HG02642 (cell line): Measurements from ENCODE around the gene CBFA2T2.
"Not testable (repeated sequence)": the region's sequence is repeated elsewhere in the genome, so short reads cannot be mapped to it uniquely, and the experiment has no call there.

Experiments
- ATAC-seq: cut with Tn5 transposase; IDR thresholded peaks from one replicate; pipeline ENCODE4 v1.9.1; 2021; ENCODE audit warnings: mild to moderate bottlenecking; ENCODE audit not compliant: unreplicated experiment, poor library complexity

The CBFA2T2 gene

DNA sequence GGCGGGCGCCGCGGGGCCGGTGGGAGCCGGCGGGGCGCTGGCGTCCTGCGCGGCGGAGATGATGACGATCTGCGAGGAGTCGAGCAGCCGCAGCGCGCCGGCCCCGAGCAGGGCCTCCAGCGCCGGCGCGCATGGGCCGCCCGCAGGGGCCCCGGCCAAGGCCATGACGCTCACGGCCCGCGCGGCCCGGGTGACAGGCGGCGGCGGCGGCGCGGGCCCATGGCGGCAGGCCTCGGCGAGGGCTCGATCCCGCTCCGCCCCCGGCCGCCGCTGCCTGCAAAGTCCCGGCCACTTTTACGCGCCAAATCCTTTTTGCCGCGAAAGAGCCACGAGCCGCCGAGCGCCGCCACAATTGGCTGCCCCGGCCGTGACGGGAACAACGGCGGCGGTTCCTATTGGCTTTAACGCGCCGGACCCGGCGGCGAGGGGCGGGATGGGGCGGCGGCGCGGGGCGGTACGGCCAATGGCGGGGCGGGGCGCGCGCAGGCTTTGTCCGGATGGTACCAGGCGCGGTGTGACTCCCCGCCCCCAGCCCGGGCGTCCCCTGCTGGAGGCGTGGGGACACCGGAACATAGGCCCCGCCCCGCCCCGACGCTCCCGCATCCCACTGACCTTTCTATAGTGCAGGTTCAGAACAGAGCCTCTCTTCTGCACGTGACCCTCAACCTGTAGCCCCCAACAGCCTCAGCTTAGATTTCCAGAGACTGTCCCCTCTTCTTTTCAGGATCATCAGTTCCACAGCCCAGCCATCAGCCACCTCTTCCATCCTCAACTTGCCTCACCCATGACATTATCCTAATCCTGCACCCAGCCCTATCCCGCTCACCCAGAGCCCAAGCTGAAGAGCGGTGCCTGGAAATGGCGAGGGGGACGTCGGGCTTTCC is 196.4 kb downstream of the CBFA2T2 start, which contains the start of gene E2F1:
Gene E2F1 (minus strand): TSS at position 286 of the 884 bp plus-strand sequence. CDS start 121 bp downstream, at position 165.
- ATAC-seq, result peak; percentile 86

DNA sequence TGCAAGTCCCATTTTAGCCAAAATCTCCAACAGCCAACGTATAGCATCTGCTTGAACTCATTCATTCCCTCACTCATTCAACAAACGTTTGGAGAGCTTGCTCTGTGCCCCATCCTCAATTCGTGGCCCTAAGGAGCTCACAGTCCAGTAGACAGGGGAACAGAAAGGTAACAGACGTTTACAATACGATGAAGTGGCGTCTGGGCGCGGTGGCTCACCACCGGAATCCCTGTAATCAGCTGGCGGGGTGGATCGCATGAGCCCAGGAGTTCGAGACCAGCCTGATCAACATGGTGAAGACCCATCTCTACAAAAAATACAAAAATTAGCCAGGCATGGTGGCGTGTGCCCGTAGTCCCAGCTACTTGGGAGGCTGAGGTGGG is 197.1 kb downstream of the CBFA2T2 start:
- ATAC-seq, result no peak

DNA sequence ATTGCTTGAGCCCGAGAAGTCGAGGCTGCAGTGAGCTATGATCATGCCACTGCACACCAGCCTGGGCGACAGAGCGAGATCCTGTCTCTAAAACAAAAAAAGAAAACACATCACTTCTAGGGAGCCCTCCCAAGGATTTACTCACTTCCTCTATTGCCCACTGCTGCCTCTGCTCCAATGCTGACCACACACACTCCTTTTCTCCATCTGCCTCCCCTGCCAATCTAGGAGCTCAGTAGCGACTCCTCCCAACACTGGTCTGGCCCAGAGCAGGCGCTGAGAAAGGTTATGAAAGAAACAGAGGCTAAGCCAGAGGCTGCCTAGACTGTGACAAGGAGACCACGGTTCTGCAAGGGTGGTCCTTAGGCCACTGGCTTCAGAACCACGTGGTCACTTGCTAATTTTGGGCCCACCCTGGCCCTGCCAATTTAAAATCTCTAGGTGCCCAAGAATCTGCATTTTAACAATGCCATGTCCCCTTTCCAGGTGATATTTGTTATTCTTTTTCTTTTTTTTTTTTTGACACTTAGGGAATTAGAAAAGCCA is 197.5 kb downstream of the CBFA2T2 start:
- ATAC-seq, result no peak

DNA sequence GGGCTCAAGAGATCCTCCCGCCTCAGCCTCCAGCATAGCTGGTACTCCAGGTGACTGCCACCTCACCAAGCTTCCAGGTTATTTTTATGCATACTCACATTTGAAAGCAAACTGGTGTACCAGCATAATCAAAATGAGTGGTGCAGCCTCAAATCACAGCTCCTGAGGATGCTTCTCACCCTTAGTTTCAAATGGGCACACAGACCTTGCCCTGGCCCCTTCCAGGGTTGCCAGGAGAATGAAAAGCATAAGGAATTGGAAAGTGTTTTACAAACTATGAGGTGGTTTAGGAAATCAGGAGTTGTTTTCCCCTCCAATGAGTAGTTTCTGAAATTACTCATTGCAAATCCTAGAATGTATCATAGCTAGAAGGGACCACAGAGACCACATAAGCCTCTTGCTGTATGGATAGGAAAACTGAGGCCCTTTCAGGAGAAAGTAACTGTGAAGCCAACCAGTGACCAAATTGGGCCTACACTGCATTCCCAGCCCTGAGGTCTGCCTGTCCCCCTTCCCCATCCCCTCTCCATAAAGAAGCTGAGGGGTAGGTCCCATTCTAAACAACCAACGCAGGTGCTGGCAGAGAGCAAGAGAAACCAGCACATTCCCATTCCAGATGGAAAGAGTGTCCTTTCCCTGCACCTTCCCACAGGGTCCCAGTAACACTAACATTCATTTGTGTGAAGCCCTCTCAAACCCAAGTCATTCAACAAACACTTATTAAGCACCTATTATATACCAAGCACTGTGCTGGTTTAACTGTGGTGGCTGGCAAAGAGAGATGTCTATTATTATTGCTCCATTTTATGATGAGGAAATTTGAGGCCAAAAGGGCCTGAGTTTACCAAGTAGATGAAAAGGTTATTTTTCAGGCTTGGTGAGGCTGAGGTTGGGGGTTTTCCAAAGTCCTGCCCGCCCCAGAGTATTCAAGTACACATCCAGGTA is 198.4 kb downstream of the CBFA2T2 start:
- ATAC-seq, result no peak

DNA sequence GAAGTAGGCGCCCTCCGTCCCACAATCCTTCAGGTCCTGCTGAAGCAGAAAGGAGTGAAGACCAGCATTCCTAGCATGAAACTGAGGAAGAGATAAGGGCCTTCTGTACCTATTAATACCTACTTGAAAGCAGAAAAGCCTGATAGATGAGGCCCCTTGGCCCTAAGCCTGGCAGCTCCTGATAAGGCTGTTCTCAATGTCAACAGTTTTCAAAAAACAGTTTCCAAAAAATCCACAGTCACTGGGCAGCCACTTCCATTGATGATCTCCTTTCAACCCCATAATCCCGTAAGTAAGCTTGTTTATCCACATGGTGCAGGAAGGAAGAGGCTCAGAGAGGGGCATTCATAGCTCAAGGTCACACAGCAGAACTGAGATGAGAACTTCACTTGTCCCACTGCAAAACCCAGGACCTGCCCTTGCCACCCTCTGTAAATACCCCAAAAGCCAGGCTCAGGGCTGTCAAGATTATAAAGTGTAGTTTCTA is 199.1 kb downstream of the CBFA2T2 start:
- no peak for ATAC-seq

DNA sequence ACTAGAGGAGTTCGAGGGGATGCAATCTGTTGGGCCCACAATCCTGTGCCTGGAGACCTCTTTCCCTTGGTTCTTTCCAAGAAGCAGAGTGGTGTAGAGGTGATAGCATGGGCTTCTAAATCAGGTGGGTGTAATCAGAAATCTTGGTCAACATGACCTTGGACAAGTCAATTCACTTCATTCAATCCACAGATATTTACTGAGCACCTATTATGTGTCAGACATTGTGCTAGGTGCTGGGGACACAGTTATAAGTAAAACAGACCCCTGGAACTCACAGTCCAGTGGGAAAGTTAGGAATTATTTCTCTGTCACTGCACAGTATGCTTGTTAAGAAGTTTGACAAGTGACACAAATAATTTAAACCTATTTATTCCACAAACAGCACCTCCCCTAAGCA is 199.6 kb downstream of the CBFA2T2 start:
- no peak for ATAC-seq

DNA sequence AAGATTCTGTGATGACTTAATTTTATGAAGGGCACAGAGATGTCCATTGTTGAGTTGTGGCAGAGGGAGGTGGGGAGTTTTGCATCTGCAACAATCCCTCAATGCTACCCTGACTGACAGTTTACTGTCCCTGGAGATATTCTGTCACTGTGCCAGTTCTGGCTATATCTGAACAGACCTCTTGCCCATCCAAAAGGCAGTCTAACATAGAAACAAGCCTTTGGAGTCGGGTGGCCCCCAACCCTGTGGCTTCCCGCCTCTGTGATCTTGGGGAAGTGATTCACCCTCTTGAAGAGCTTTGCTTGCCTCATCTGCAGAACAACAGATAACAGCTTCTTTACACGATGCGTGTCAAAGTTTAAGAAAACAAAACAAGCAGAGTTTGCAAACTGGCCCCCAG is 200.1 kb downstream of the CBFA2T2 start:
- no peak for ATAC-seq

DNA sequence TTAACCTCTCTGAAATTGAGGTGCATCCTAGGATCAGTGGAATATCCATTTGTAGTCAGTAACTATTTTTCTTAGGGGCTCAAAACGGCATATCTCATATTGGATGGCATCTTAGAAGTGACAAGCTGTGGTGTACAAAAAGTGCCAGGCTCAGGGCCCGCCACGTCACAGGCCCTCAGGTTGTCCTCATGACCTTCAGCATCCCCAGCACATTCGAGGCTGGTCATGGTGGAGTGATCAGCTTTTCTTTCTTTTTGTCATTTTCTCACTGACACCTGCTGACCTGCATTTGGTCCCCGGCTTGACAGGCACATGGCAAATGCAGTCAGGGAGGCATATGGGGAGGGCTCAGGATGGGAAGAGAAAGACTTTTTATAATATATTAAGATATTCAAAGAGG is 203.4 kb downstream of the CBFA2T2 start:
- no peak for ATAC-seq

DNA sequence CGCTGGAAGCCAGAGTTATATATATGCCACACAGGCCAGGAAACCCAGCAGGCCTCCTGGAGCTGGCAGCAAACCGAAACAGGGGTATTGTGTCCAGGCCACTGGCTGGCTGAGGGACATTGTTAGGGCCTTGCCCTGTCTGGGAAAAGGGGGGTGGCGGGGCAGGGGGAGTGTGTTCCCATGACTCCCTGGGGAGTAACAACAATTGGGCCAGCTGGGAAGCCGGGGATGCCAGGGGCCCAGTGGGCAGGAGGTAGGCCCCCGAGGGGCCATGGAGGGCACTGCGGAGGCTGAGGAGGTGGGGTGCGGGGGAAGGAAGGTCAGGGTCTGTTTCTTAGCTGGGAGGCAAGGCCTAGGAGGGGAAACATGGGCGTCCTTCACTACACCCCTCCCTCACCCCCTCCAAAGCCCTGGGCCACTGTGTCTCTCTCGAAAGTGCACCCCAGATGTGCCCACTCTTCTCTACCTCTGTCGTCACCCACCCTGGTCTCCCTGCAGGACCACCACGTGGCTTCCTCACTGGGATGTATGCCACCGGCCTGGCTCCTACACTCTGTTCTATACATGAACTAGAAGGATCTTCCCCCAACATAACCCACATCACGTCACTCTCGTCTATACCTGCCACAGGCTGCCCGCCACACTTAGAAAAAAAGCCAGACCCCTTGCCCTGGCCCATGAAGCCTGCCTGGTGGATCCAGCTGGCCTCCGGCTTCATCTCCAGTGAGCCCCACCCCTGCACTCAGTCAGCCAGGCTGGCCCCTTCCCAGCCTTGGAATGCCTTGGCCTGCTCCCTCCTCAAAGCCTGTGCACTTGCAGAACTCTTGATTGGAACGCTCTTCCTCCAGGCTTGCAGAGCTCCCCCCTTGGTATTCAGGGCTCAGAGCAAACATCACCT is 204.1 kb downstream of the CBFA2T2 start:
- no peak for ATAC-seq

DNA sequence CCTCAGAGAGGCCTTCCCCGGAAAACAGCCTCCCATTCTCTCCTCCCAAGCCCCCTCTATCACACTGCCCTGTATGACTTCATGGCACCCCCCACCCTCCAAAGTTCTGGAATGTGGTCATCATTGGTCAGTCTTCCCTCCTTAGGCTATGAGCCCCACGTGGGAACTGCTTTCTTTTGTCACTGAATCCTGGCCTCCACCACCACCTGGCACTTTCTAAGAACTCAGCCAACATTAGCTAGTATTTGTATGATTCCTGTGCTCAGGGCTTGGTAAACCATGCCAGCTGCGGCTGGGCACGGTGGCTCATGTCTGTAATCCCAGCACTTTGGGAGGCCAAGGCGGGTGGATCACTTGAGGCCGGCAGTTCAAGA is 204.7 kb downstream of the CBFA2T2 start:
- no peak for ATAC-seq

DNA sequence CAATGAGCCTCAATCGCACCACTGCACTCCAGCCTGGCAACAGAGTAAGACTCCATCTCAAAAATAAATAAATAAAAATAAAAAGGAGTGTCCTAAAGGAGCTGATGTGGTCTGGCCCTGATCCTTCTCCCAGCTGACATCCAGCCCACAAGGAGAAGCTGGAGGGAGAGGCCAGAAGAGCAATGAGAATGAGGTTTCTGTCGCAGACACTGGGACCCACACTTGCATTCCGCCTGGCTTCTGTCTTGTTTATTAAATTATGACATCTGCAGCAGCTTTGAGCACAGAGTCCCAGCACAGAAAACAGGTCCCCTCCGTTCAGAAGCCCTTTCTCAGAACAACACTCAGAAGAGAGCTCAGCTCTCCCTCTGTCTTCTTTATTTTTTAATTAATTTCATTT is 206.6 kb downstream of the CBFA2T2 start:
- no peak for ATAC-seq

DNA sequence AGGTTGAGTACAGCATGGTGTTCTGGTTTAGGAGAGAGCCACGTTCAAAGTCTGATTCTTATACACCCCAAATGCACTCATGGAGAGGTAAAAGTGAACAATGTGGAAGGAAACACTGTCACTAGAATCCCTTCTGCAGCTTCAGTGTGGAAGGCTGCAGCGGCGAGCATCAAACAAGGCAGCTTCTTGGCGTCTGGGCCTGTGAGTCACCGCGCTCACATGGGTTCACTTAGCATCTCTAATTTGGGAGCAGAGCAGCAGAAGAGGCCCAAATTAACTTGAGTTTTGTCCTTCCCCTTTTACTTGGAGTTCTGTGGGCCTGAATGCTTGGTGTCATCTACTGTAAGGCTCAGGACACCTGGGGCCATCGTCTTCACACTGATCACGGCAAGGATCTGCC is 207.2 kb downstream of the CBFA2T2 start:
- ATAC-seq, result no peak

DNA sequence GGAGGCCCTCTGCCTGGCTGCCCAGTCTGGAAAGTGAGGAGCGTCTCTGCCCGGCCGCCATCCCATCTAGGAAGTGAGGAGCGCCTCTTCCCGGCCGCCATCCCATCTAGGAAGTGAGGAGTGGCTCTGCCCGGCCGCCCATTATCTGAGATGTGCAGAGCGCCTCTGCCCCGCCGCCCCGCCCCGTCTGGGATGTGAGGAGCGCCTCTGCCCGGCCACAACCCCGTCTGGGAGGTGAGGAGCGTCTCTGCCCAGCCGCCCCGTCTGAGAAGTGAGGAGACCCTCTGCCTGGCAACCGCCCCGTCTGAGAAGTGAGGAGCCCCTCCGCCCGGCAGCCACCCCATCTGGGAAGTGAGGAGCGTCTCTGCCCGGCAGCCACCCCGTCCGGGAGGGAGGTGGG is 209.1 kb downstream of the CBFA2T2 start:
- ATAC-seq, result not testable (repeated sequence)
